HCT116 (cell line): ENCODE data around the gene EXOC4. TPM values are rescaled to one million over a fixed set of nuclear protein-coding genes. Genes with fewer than 3 reads are reported as not detected.

Experiments
- ATAC-seq: fragments of 200-7000 bp; cut with Tn5 transposase; 2 replicates; pipeline ENCODE4 v1.9.1; 2020; ENCODE audit warnings: mild to moderate bottlenecking, moderate library complexity
- BruUV-seq: library from RNA; stranded (reverse); fragments of 400-500 nt; replicated peaks from 2 replicates; lab custom pipeline; 2021; lab: Mats Ljungman, UMichigan
- CTCF ChIA-PET: fragments of 300-600 bp; sonication (Branson Sonifier 250); formaldehyde crosslinking; loops from one replicate; lab custom pipeline; 2021; ENCODE audit warnings: antibody characterized with exemption; lab: Charles Lee
- POLR2A ChIA-PET: fragments of 300-600, 350-600 bp; sonication (Branson Sonifier 250); formaldehyde crosslinking; loops from one replicate; lab custom pipeline; 2021; ENCODE audit warnings: antibody characterized with exemption; lab: Charles Lee
- RAD21 ChIA-PET, 2 experiments: fragments of 300-600 bp; sonication (Branson Sonifier 250); formaldehyde crosslinking; loops; one replicate each; lab custom pipeline; 2023; ENCODE audit warnings: low total read pairs in 2 of 2; ENCODE audit not compliant: uncharacterized antibody in 2 of 2, unreplicated experiment in 2 of 2, low non-redundant PET in 1 of 2; lab: Charles Lee
- DNase-seq: peaks from one replicate; pipeline ENCODE4 v3.0.0-alpha.2; 2010; ENCODE audit warnings: low read depth, low spot score
- H2AFZ ChIP-seq: fragments of 200-600 bp; shearing (Covaris generic), sonication (generic); 2 replicates; pipeline ENCODE4 v1.6.1; 2017; ENCODE audit warnings: low read depth, mixed run types, mixed read lengths, antibody characterized with exemption, low read length; ENCODE audit not compliant: poor library complexity, severe bottlenecking
- H3K27ac ChIP-seq: 2 replicates; pipeline ENCODE4 v1.5.1; 2012; ENCODE audit warnings: low read depth, low read length
- H3K27me3 ChIP-seq: fragments of 200-600 bp; sonication (generic); 2 replicates; pipeline ENCODE4 v1.6.1; 2016; ENCODE audit warnings: mixed run types, low read length, mixed read lengths; ENCODE audit not compliant: insufficient read depth
- H3K36me3 ChIP-seq, 2 experiments: fragments of 200-500 bp in 1 of 2; fragments of 200-600 bp in 1 of 2; sonication (Bioruptor generic) in 1 of 2; sonication (generic) in 1 of 2; 2 replicates each; pipeline versions ENCODE4 v1.5.1 to v1.6.1; 2014 to 2016; ENCODE audit warnings: low read length in 2 of 2, inconsistent platforms in 1 of 2, mixed read lengths in 1 of 2, mixed run types in 1 of 2; ENCODE audit not compliant: insufficient read depth in 2 of 2, control insufficient read depth in 1 of 2
- H3K4me1 ChIP-seq, 2 experiments: fragments of 200-600 bp in 1 of 2; sonication (generic) in 1 of 2; 2 replicates each; pipeline versions ENCODE4 v1.5.1 to v1.6.1; 2012 to 2017; ENCODE audit warnings: low read length in 2 of 2, inconsistent platforms in 1 of 2, mild to moderate bottlenecking in 1 of 2, mixed read lengths in 1 of 2, mixed run types in 1 of 2, moderate library complexity in 1 of 2; ENCODE audit not compliant: insufficient read depth in 2 of 2, control insufficient read depth in 1 of 2
- H3K4me2 ChIP-seq: fragments of 200-600 bp; sonication (generic); 2 replicates; pipeline ENCODE4 v1.6.1; 2017; ENCODE audit warnings: mixed run types, low read length, mixed read lengths
- H3K4me3 ChIP-seq, 2 experiments: fragments of 200-600 bp in 1 of 2; sonication (generic) in 1 of 2; replicated peaks in 1 of 2; 2 replicates each; pipeline ENCODE4 v1.5.1; 2011 to 2016; ENCODE audit warnings: low read length in 2 of 2, control low read depth in 1 of 2, low read depth in 1 of 2, mild to moderate bottlenecking in 1 of 2, mixed read lengths in 1 of 2, mixed run types in 1 of 2
- H3K79me2 ChIP-seq: fragments of 200-600 bp; sonication (generic); 2 replicates; pipeline ENCODE4 v1.6.1; 2017; ENCODE audit warnings: mild to moderate bottlenecking, mixed run types, low read length, moderate library complexity, mixed read lengths; ENCODE audit not compliant: insufficient read depth
- H3K9ac ChIP-seq: fragments of 200-600 bp; sonication (generic); 2 replicates; pipeline ENCODE4 v1.6.1; 2016; ENCODE audit warnings: low read length, mixed read lengths
- H3K9me2 ChIP-seq: fragments of 200-600 bp; sonication (generic), shearing (Covaris generic); 2 replicates; pipeline ENCODE4 v1.6.1; 2017; ENCODE audit warnings: mixed run types, mild to moderate bottlenecking, moderate library complexity; ENCODE audit not compliant: insufficient read depth
- H3K9me3 ChIP-seq, 2 experiments: fragments of 200-500 bp in 1 of 2; fragments of 200-600 bp in 1 of 2; sonication (Bioruptor generic) in 1 of 2; sonication (generic) in 1 of 2; 2 replicates each; pipeline ENCODE4 v1.6.1; 2014 to 2017; ENCODE audit warnings: low read length in 2 of 2, mixed read lengths in 2 of 2, inconsistent platforms in 1 of 2, low read depth in 1 of 2, mild to moderate bottlenecking in 1 of 2, mixed run types in 1 of 2, moderate library complexity in 1 of 2; ENCODE audit not compliant: control insufficient read depth in 1 of 2, insufficient read depth in 1 of 2
- H4K20me1 ChIP-seq: fragments of 200-600 bp; sonication (generic), shearing (Covaris generic); 2 replicates; pipeline ENCODE4 v1.6.1; 2017; ENCODE audit warnings: mixed run types, mild to moderate bottlenecking, moderate library complexity; ENCODE audit not compliant: insufficient read depth
- CBX3 ChIP-seq: IDR thresholded peaks from 2 replicates; pipeline ENCODE4 v1.6.1; 2012; ENCODE audit warnings: low read depth
- ELF1 ChIP-seq: IDR thresholded peaks from 2 replicates; pipeline ENCODE4 v1.6.1; 2012; ENCODE audit warnings: low read depth, borderline replicate concordance
- EZH2 ChIP-seq: fragments of 200-600 bp; sonication (generic); IDR thresholded peaks from 2 replicates; pipeline ENCODE4 v1.6.1; 2017; ENCODE audit warnings: antibody characterized with exemption, mixed run types
- RAD21 ChIP-seq: IDR thresholded peaks from 2 replicates; pipeline ENCODE4 v1.6.1; 2012; ENCODE audit warnings: low read depth, mild to moderate bottlenecking
- SP1 ChIP-seq: IDR thresholded peaks from 2 replicates; pipeline ENCODE4 v1.6.1; 2012; ENCODE audit warnings: low read depth
- SRF ChIP-seq: IDR thresholded peaks from 2 replicates; pipeline ENCODE4 v1.6.1; 2012; ENCODE audit warnings: low read depth
- TCF7L2 ChIP-seq: IDR thresholded peaks from 2 replicates; pipeline ENCODE4 v1.7.0; 2011; ENCODE audit warnings: borderline replicate concordance, inconsistent platforms; ENCODE audit not compliant: insufficient read depth, insufficient read length; ENCODE audit errors: extremely low read depth
- ZBTB33 ChIP-seq: IDR thresholded peaks from 2 replicates; pipeline ENCODE4 v1.6.1; 2011; ENCODE audit warnings: mild to moderate bottlenecking, low read length, moderate library complexity; ENCODE audit not compliant: insufficient replicate concordance; ENCODE audit errors: extremely low read depth
- ZFX ChIP-seq: fragments of 450-650 bp; IDR thresholded peaks from 2 replicates; pipeline ENCODE4 v1.6.1; 2017
- intact Hi-C: fragments of 100-400 bp; cut with micrococcal nuclease; formaldehyde crosslinking; loops from 2 replicates; pipeline ENCODE4 v1.10.0; 2022
- total RNA-seq: library from RNA; stranded (reverse); gene quantifications from one replicate; pipeline ENCODE4 v1.2.1, GENCODE V29; 2021; ENCODE audit not compliant: unreplicated experiment
- TF ChIP-seq, protein P1 (sequence below), 3 experiments: fragments of 200-600 bp in 1 of 3; sonication (generic) in 1 of 3; IDR thresholded peaks in 2 of 3; conservative IDR thresholded peaks in 1 of 3; 2 replicates each; pipeline ENCODE4 v1.5.1; 2012 to 2017; ENCODE audit warnings: low read depth in 2 of 3, low read length in 2 of 3, antibody characterized with exemption in 1 of 3, borderline replicate concordance in 1 of 3, control low read depth in 1 of 3, mild to moderate bottlenecking in 1 of 3, mixed read lengths in 1 of 3, mixed run types in 1 of 3, moderate library complexity in 1 of 3; ENCODE audit not compliant: insufficient read depth in 1 of 3
- TF ChIP-seq, protein P2 (sequence below): IDR thresholded peaks from 2 replicates; pipeline ENCODE4 v1.6.1; 2012

The EXOC4 gene
- total RNA-seq, 1 experiment from 2014 or later, result 40.3 TPM

DNA sequence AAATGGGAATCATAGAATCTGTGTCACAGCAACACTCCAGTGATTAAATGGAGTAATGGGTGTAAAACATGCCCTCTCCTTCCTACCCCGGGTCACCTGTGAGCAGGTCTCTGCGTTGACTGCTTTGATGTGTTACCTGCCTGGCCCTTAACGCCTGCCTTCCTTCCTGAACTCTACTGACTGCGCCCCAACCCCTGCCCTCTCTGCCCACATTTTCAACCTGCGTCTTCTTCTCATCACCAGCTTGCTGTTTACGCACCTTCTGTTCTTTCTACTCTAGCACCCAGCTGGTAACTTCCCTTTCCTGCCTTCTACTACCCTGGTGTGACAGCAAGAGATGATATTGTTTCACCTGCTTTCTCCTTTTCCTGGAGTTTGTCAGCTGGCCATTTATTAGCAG is 571.3 kb downstream of the EXOC4 start:
- H3K36me3 ChIP-seq, result no peaks in the 10 kb centered on the region
- H2AFZ ChIP-seq, result no peak overlapping the region
- TF ChIP-seq, protein P1, sequence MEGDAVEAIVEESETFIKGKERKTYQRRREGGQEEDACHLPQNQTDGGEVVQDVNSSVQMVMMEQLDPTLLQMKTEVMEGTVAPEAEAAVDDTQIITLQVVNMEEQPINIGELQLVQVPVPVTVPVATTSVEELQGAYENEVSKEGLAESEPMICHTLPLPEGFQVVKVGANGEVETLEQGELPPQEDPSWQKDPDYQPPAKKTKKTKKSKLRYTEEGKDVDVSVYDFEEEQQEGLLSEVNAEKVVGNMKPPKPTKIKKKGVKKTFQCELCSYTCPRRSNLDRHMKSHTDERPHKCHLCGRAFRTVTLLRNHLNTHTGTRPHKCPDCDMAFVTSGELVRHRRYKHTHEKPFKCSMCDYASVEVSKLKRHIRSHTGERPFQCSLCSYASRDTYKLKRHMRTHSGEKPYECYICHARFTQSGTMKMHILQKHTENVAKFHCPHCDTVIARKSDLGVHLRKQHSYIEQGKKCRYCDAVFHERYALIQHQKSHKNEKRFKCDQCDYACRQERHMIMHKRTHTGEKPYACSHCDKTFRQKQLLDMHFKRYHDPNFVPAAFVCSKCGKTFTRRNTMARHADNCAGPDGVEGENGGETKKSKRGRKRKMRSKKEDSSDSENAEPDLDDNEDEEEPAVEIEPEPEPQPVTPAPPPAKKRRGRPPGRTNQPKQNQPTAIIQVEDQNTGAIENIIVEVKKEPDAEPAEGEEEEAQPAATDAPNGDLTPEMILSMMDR (IDR thresholded peaks at IDR 0.05 in 2 of 3, conservative IDR thresholded peaks at IDR 0.05 in 1 of 3; ENCODE audit: borderline replicate concordance in 1 of 3, insufficient read depth in 1 of 3, low read depth in 2 of 3, low read length in 2 of 3), result no peak
- no peak for TF ChIP-seq TCF7L2
- no peak for TF ChIP-seq ZFX
- no peak for TF ChIP-seq CBX3
- TF ChIP-seq ELF1, result no peak
- TF ChIP-seq, all 23 proteins: peak for 0
- ATAC-seq, result no peak
- no peaks in the 10 kb centered on the region for H3K4me1 ChIP-seq
- no peak overlapping the region for H3K27ac ChIP-seq
- H3K9me3 ChIP-seq, result no peaks in the 10 kb centered on the region
- H3K79me2 ChIP-seq, result no peaks in the 10 kb centered on the region
- no TSS peak for BruUV-seq
- ChIA-PET RAD21 (no interaction called here), CTCF (no interaction called here), POLR2A (no interaction called here)
- no peak overlapping the region for H3K9ac ChIP-seq
- no peaks in the 10 kb centered on the region for H3K9me2 ChIP-seq
- intact Hi-C loops, result no loop called here
- no peak overlapping the region for H3K4me2 ChIP-seq
- no peaks in the 10 kb centered on the region for H3K27me3 ChIP-seq
- H4K20me1 ChIP-seq, result no peaks in the 10 kb centered on the region
- H3K4me3 ChIP-seq, result no peak overlapping the region
- DNase-seq, result no peak

- Histone ChIP-seq H3K27ac (no peak overlapping the region), H3K9me3 (no peaks in the 10 kb centered on the region), H3K9ac (no peak overlapping the region), H3K4me2 (no peak overlapping the region), H3K4me1 (no peaks in the 10 kb centered on the region), H3K4me3 (no peak overlapping the region), H2AFZ (no peak overlapping the region), H4K20me1 (no peaks in the 10 kb centered on the region), H3K36me3 (no peaks in the 10 kb centered on the region), H3K9me2 (no peaks in the 10 kb centered on the region), H3K79me2 (no peaks in the 10 kb centered on the region), H3K27me3 (no peaks in the 10 kb centered on the region)
- intact Hi-C loops, result no loop called here
- RAD21 ChIA-PET, result no interaction called here
- ATAC-seq (no peak), DNase-seq (no peak)
- POLR2A ChIA-PET, result no interaction called here
- no TSS peak for BruUV-seq
- CTCF ChIA-PET, result no interaction called here
- TF ChIP-seq, protein P2, sequence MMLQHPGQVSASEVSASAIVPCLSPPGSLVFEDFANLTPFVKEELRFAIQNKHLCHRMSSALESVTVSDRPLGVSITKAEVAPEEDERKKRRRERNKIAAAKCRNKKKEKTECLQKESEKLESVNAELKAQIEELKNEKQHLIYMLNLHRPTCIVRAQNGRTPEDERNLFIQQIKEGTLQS, result no peak
- TF ChIP-seq, protein P1 (IDR thresholded peaks at IDR 0.05 in 2 of 3, conservative IDR thresholded peaks at IDR 0.05 in 1 of 3; ENCODE audit: borderline replicate concordance in 1 of 3, insufficient read depth in 1 of 3, low read depth in 2 of 3, low read length in 2 of 3), result no peak
- TF ChIP-seq RAD21, result no peak
- no peak for TF ChIP-seq ZBTB33
- TF ChIP-seq SP1, result no peak
- TF ChIP-seq ELF1, result no peak
- TF ChIP-seq EZH2, result no peak
- no peak for TF ChIP-seq CBX3
- TF ChIP-seq SRF, result no peak
Observed at GRCh38 chr7:133827707-133828623, 575.1 kb downstream of the EXOC4 start.
